SK-N-MC (cell line): ENCODE measurements around the gene RETREG2.
A peak's percentile ranks its signal among the peaks of the same experiment; 100 is the strongest.

Source experiments
- DNase-seq: peaks from one replicate; pipeline ENCODE4 v3.0.0-alpha.2; 2011; ENCODE audit warnings: low read depth, low spot score
- H3K27ac ChIP-seq: fragments of 200-600 bp; sonication (generic); 2 replicates; pipeline ENCODE4 v1.5.1; 2016; ENCODE audit warnings: mixed run types
- H3K36me3 ChIP-seq: fragments of 200-600 bp; sonication (generic); 2 replicates; pipeline ENCODE4 v1.6.1; 2017; ENCODE audit warnings: antibody characterized with exemption, low read length, mixed read lengths; ENCODE audit not compliant: insufficient read depth
- H3K4me3 ChIP-seq: fragments of 200-600 bp; sonication (generic); 2 replicates; pipeline ENCODE4 v1.5.1; 2016
- H3K9ac ChIP-seq: fragments of 200-600 bp; sonication (generic); 2 replicates; pipeline ENCODE4 v1.8.0; 2017; ENCODE audit warnings: mixed run types, mixed read lengths; ENCODE audit not compliant: insufficient read length
- H3K9me3 ChIP-seq: fragments of 200-600 bp; sonication (generic); 2 replicates; pipeline ENCODE4 v1.6.1; 2017; ENCODE audit warnings: low read depth, mild to moderate bottlenecking, antibody characterized with exemption, low read length, moderate library complexity, mixed read lengths
- EZH2 ChIP-seq: fragments of 200-600 bp; sonication (generic); IDR thresholded peaks from one replicate; pipeline ENCODE4 v1.6.1; 2017; ENCODE audit warnings: antibody characterized with exemption
- FOXP2 ChIP-seq: optimal IDR thresholded peaks from 2 replicates; pipeline ENCODE3; 2011; ENCODE audit warnings: mild to moderate bottlenecking, moderate library complexity; ENCODE audit not compliant: insufficient read depth; ENCODE audit errors: extremely low read length, control extremely low read depth
- POLR2AphosphoS5 ChIP-seq: IDR thresholded peaks from 2 replicates; pipeline ENCODE4 v1.6.1; 2012; ENCODE audit warnings: mild to moderate bottlenecking, low read depth, low read length, borderline replicate concordance

RETREG2 gene

GRCh38 chr2:219178377-219179175, 501 bp downstream of the RETREG2 start:
- TF ChIP-seq FOXP2 (no peak), EZH2 (no peak), POLR2AphosphoS5 (no peak)
- Histone ChIP-seq H3K9ac (peak overlapping the region; percentile 82), H3K36me3 (peaks cover 41% of the 10 kb centered on the region), H3K9me3 (no peaks in the 10 kb centered on the region), H3K4me3 (peak overlapping the region; percentile 90), H3K27ac (0 out of 2 replicates have a peak overlapping the region, but pooled peaks have one; percentile 31)
- DNase-seq: no peak

GRCh38 chr2:219179601-219180465, 1.8 kb downstream of the RETREG2 start:
- no peak for TF ChIP-seq FOXP2
- TF ChIP-seq POLR2AphosphoS5: no peak
- TF ChIP-seq EZH2: no peak
- H3K9me3 ChIP-seq: no peaks in the 10 kb centered on the region
- H3K4me3 ChIP-seq: no peak overlapping the region
- no peak for DNase-seq
- H3K36me3 ChIP-seq: peaks cover 42% of the 10 kb centered on the region
- no peak overlapping the region for H3K9ac ChIP-seq
- H3K27ac ChIP-seq: no peak overlapping the region

- no peak overlapping the region for H3K27ac ChIP-seq
- no peak overlapping the region for H3K4me3 ChIP-seq
- peaks cover 41% of the 10 kb centered on the region for H3K36me3 ChIP-seq
- no peak for DNase-seq
- no peak overlapping the region for H3K9ac ChIP-seq
- H3K9me3 ChIP-seq: no peaks in the 10 kb centered on the region
- TF ChIP-seq EZH2 (no peak), FOXP2 (no peak), POLR2AphosphoS5 (no peak)
Measured at GRCh38 chr2:219180961-219181360, 2.9 kb downstream of the RETREG2 start.

GRCh38 chr2:219181531-219181930, 3.5 kb downstream of the RETREG2 start:
- Histone ChIP-seq H3K9ac (no peak overlapping the region), H3K27ac (no peak overlapping the region), H3K4me3 (no peak overlapping the region), H3K9me3 (no peaks in the 10 kb centered on the region), H3K36me3 (peaks cover 41% of the 10 kb centered on the region)
- no peak for DNase-seq
- TF ChIP-seq POLR2AphosphoS5 (no peak), EZH2 (no peak), FOXP2 (no peak)

- Histone ChIP-seq H3K27ac (no peak overlapping the region), H3K9me3 (no peaks in the 10 kb centered on the region), H3K36me3 (peaks cover 41% of the 10 kb centered on the region), H3K9ac (no peak overlapping the region), H3K4me3 (no peak overlapping the region)
- TF ChIP-seq FOXP2 (no peak), POLR2AphosphoS5 (no peak), EZH2 (no peak)
- no peak for DNase-seq
Measured at GRCh38 chr2:219182331-219183150, 4.5 kb downstream of the RETREG2 start.

- no peak overlapping the region for H3K4me3 ChIP-seq
- H3K9ac ChIP-seq: no peak overlapping the region
- no peak for TF ChIP-seq POLR2AphosphoS5
- TF ChIP-seq EZH2: no peak
- no peak for TF ChIP-seq FOXP2
- no peaks in the 10 kb centered on the region for H3K9me3 ChIP-seq
- peaks cover 41% of the 10 kb centered on the region for H3K36me3 ChIP-seq
- DNase-seq: no peak
- no peak overlapping the region for H3K27ac ChIP-seq
Measured at GRCh38 chr2:219183151-219183772, 5.2 kb downstream of the RETREG2 start.

GRCh38 chr2:219184121-219184520, 6.0 kb downstream of the RETREG2 start:
- Histone ChIP-seq H3K9me3 (no peaks in the 10 kb centered on the region), H3K9ac (no peak overlapping the region), H3K4me3 (no peak overlapping the region), H3K27ac (no peak overlapping the region), H3K36me3 (peaks cover 41% of the 10 kb centered on the region)
- DNase-seq: no peak
- TF ChIP-seq FOXP2: no peak
- TF ChIP-seq POLR2AphosphoS5: no peak
- no peak for TF ChIP-seq EZH2
